Endothelial cell of umbilical vein (primary cell): ENCODE data around the gene CCSER1. TPM values are rescaled to one million over a fixed set of nuclear protein-coding genes. Genes with fewer than 3 reads are reported as not detected.

Source experiments
- BruUV-seq: library from RNA; stranded (reverse); fragments of 400-500 nt; replicated peaks from 2 replicates; lab custom pipeline; 2021; lab: Mats Ljungman, UMichigan
- CTCF ChIA-PET: fragments of 300-600, 350-600 bp; sonication (Branson Sonifier 250); formaldehyde crosslinking; loops from one replicate; lab custom pipeline; 2021; ENCODE audit warnings: antibody characterized with exemption, inconsistent platforms; lab: Charles Lee
- POLR2A ChIA-PET: fragments of 300-600, 350-600 bp; sonication (Branson Sonifier 250); formaldehyde crosslinking; loops from one replicate; lab custom pipeline; 2021; ENCODE audit warnings: antibody characterized with exemption, inconsistent platforms; lab: Charles Lee
- DNase-seq: peaks from one replicate; pipeline ENCODE4 v3.0.0-alpha.2; 2011; ENCODE audit warnings: low read depth, low spot score
- FAIRE-seq: peaks from 2 replicates; lab custom pipeline; 2011; peaks lifted over from hg19 to GRCh38; lab: Jason Lieb, UNC
- H2AFZ ChIP-seq: 2 replicates; pipeline ENCODE4 v1.6.0; 2012; ENCODE audit warnings: low read depth, low read length, control low read depth, inconsistent platforms
- H3K27ac ChIP-seq: 2 replicates; pipeline ENCODE4 v1.5.1; 2011; ENCODE audit warnings: low read depth, mild to moderate bottlenecking, control low read depth, low read length, moderate library complexity; ENCODE audit not compliant: insufficient read depth
- H3K27me3 ChIP-seq, 2 experiments: 2 replicates each; pipeline versions ENCODE4 v1.6.0 to v1.6.1; 2011; ENCODE audit warnings: low read length in 2 of 2, mixed read lengths in 1 of 2; ENCODE audit not compliant: control insufficient read depth in 2 of 2, insufficient read depth in 2 of 2
- H3K36me3 ChIP-seq, 2 experiments: 2 replicates in 1 of 2; 3 replicates in 1 of 2; pipeline ENCODE4 v1.5.1; 2011; ENCODE audit warnings: low read length in 2 of 2, mild to moderate bottlenecking in 1 of 2, moderate library complexity in 1 of 2; ENCODE audit not compliant: control insufficient read depth in 2 of 2, insufficient read depth in 2 of 2; ENCODE audit errors: extremely low read depth in 1 of 2
- H3K4me1 ChIP-seq: 3 replicates; pipeline ENCODE4 v1.5.1; 2011; ENCODE audit warnings: mild to moderate bottlenecking, low read length; ENCODE audit not compliant: control insufficient read depth, insufficient read depth; ENCODE audit errors: extremely low read depth
- H3K4me2 ChIP-seq: 2 replicates; pipeline ENCODE4 v1.6.1; 2011; ENCODE audit warnings: low read length, control low read depth, mixed read lengths; ENCODE audit not compliant: insufficient read depth
- H3K4me3 ChIP-seq, 3 experiments: fragments of 200-600 bp in 1 of 3; sonication (generic), shearing (Covaris generic) in 1 of 3; replicated peaks in 1 of 3; 2 replicates each; pipeline ENCODE4 v1.5.1; 2011 to 2016; ENCODE audit warnings: control low read depth in 3 of 3, low read length in 3 of 3, mild to moderate bottlenecking in 2 of 3, inconsistent platforms in 1 of 3, low read depth in 1 of 3, moderate library complexity in 1 of 3; ENCODE audit not compliant: insufficient read depth in 1 of 3
- H3K79me2 ChIP-seq: 2 replicates; pipeline ENCODE4 v1.6.0; 2012; ENCODE audit warnings: low read length, inconsistent platforms; ENCODE audit not compliant: control insufficient read depth, insufficient read depth
- H3K9ac ChIP-seq: replicated peaks from 2 replicates; pipeline ENCODE3; 2011; ENCODE audit warnings: low read length, control low read depth; ENCODE audit not compliant: insufficient read depth; ENCODE audit errors: extremely low read depth
- H3K9me1 ChIP-seq: replicated peaks from 3 replicates; pipeline ENCODE4 v1.6.0; 2011; ENCODE audit warnings: mild to moderate bottlenecking, low read length; ENCODE audit not compliant: control insufficient read depth, insufficient read depth; ENCODE audit errors: extremely low read depth
- H3K9me3 ChIP-seq: replicated peaks from 2 replicates; pipeline ENCODE4 v1.5.1; 2012; ENCODE audit warnings: low read length, inconsistent platforms; ENCODE audit not compliant: control insufficient read depth, insufficient read depth
- H4K20me1 ChIP-seq: replicated peaks from 2 replicates; pipeline ENCODE3; 2011; ENCODE audit warnings: mild to moderate bottlenecking, low read length; ENCODE audit not compliant: control insufficient read depth, insufficient read depth; ENCODE audit errors: extremely low read depth
- CTCF ChIP-seq, 2 donors: IDR thresholded peaks; 1 replicate in 1 of 2; 2 replicates in 1 of 2; pipeline ENCODE4 v1.5.1; 2011; ENCODE audit warnings: low read length in 2 of 2, mild to moderate bottlenecking in 2 of 2, moderate library complexity in 2 of 2, control low read depth in 1 of 2, inconsistent platforms in 1 of 2, low read depth in 1 of 2; ENCODE audit not compliant: insufficient read depth in 1 of 2; ENCODE audit errors: extremely low read depth in 1 of 2
- EZH2 ChIP-seq: IDR thresholded peaks from 2 replicates; pipeline ENCODE4 v1.6.1; 2012; ENCODE audit warnings: borderline replicate concordance, low read depth, mild to moderate bottlenecking, moderate library complexity, low read length, inconsistent platforms; ENCODE audit not compliant: severe bottlenecking
- FOS ChIP-seq: IDR thresholded peaks from 2 replicates; pipeline ENCODE4 v1.6.1; 2011; ENCODE audit warnings: mild to moderate bottlenecking, low read length, moderate library complexity, borderline replicate concordance; ENCODE audit not compliant: insufficient read depth
- GATA2 ChIP-seq: IDR thresholded peaks from 2 replicates; pipeline ENCODE4 v1.7.0; 2011; ENCODE audit warnings: low read depth, mild to moderate bottlenecking, moderate library complexity, mixed read lengths, low read length; ENCODE audit not compliant: insufficient read length, insufficient read depth
- JUN ChIP-seq: IDR thresholded peaks from 2 replicates; pipeline ENCODE4 v1.6.1; 2011; ENCODE audit warnings: borderline replicate concordance, low read depth; ENCODE audit not compliant: insufficient read length, insufficient read depth
- MAX ChIP-seq: IDR thresholded peaks from 2 replicates; pipeline ENCODE4 v1.6.1; 2011; ENCODE audit not compliant: insufficient read depth, insufficient read length
- MYC ChIP-seq: IDR thresholded peaks from one replicate; pipeline ENCODE4 v1.6.1; 2011; ENCODE audit warnings: mild to moderate bottlenecking, low read depth, low read length
- POLR2A ChIP-seq: IDR thresholded peaks from 2 replicates; pipeline ENCODE4 v1.6.1; 2012; ENCODE audit warnings: low read depth, mild to moderate bottlenecking, control low read depth, low read length
- POLR2AphosphoS5 ChIP-seq: IDR thresholded peaks from 2 replicates; pipeline ENCODE4 v1.6.1; 2012; ENCODE audit warnings: low read depth, mild to moderate bottlenecking, control low read depth, low read length, moderate library complexity; ENCODE audit not compliant: insufficient read depth
- dilution Hi-C: fragments of 300-500 bp; cut with MboI; formaldehyde crosslinking; loops from one replicate; pipeline ENCODE4 v1.15.0; 2019; ENCODE audit warnings: low sequenced_read_pairs; ENCODE audit not compliant: extremely low pct_ligation_motif_present
- intact Hi-C: fragments of 100-400 bp; cut with micrococcal nuclease; formaldehyde crosslinking; loops from one replicate; pipeline ENCODE4 v1.10.0; 2022
- polyA plus RNA-seq, 4 experiments: library from polyadenylated mRNA; depleted of rRNA in 3 of 4; stranded (reverse) in 3 of 4; unstranded in 1 of 4; fragments of >200 nt; gene quantifications; 2 replicates each; pipeline versions ENCODE4 v1.2.1 to v1.2.3, GENCODE V29; 2011 to 2012; ENCODE audit warnings: missing spikeins in 1 of 4
- total RNA-seq: library from RNA; stranded (reverse); gene quantifications from 2 replicates; pipeline ENCODE4 v1.2.3, GENCODE V29; 2021

Gene CCSER1
- total and polyA plus RNA-seq, 2 donors (not counting 3 experiments of a cell fraction or from before 2014, with no cell fraction given) = 0.11 to 1.8 TPM

- FAIRE-seq (no peak), DNase-seq (no peak)
- no peaks in the 10 kb centered on the region for H3K36me3 ChIP-seq
- H3K9me1 ChIP-seq = no peaks in the 10 kb centered on the region
- BruUV-seq = no TSS peak
- H3K9ac ChIP-seq = no peak overlapping the region
- no peak for TF ChIP-seq MAX
- TF ChIP-seq CTCF (IDR thresholded peaks at IDR 0.05; ENCODE audit: extremely low read depth in 1 of 2, insufficient read depth in 1 of 2, low read depth in 1 of 2, low read length in 2 of 2) = no peak
- TF ChIP-seq GATA2 = no peak
- no peak for TF ChIP-seq POLR2AphosphoS5
- TF ChIP-seq POLR2A = no peak
- no peak for TF ChIP-seq FOS
- TF ChIP-seq EZH2 = no peak
- TF ChIP-seq MYC = no peak
- TF ChIP-seq JUN = no peak
- no peaks in the 10 kb centered on the region for H3K27me3 ChIP-seq
- POLR2A ChIA-PET = no interaction called here
- no peaks in the 10 kb centered on the region for H4K20me1 ChIP-seq
- H3K4me2 ChIP-seq = no peak overlapping the region
- CTCF ChIA-PET = no interaction called here
- H3K27ac ChIP-seq = no peak overlapping the region
- H3K4me1 ChIP-seq = no peaks in the 10 kb centered on the region
- no peaks in the 10 kb centered on the region for H3K9me3 ChIP-seq
- intact Hi-C loops (no loop called here), dilution Hi-C loops (no loop called here)
- no peaks in the 10 kb centered on the region for H3K79me2 ChIP-seq
- no peak overlapping the region for H2AFZ ChIP-seq
- H3K4me3 ChIP-seq = no peak overlapping the region
These were observed 371.0 kb downstream of the CCSER1 start for GRCh38 chr4:90498175-90498574.
